ENCODE data around the gene GNA14.
A peak's percentile ranks its signal among the peaks of the same experiment; 100 is the strongest.

GNA14 gene

GRCh38 chr9:77649109-77649812 is 1.1 kb upstream of the GNA14 start:
- Histone ChIP-seq H3K9me3 (ENCODE audit: insufficient read depth, low read length) (no peaks in the 10 kb centered on the region), H3K36me3 (replicated peaks; ENCODE audit: low read depth, low read length) (no peaks in the 10 kb centered on the region), H3K4me1 (ENCODE audit: low read length) (no peaks in the 10 kb centered on the region), H3K4me3 (ENCODE audit: low read length) (no peak overlapping the region), H3K79me2 (ENCODE audit: low read length) (no peaks in the 10 kb centered on the region), H3K27ac (ENCODE audit: low read length) (no peak overlapping the region), H2AFZ (ENCODE audit: low read depth, low read length) (no peak overlapping the region), H3K27me3 (ENCODE audit: low read depth, low read length) (no peaks in the 10 kb centered on the region; the same call in 1 of the 2 replicates), H4K20me1 (ENCODE audit: insufficient read depth, low read length) (no peaks in the 10 kb centered on the region), H3K4me2 (ENCODE audit: low read length) (no peak overlapping the region), H3K9ac (ENCODE audit: low read length) (no peak overlapping the region)
- peak; percentile 49 for TF ChIP-seq CTCF (IDR thresholded peaks at IDR 0.05; ENCODE audit: low read depth, low read length)
- no peak for TF ChIP-seq EZH2phosphoT487 (IDR thresholded peaks at IDR 0.05; ENCODE audit: low read depth)

- no peak for TF ChIP-seq EZH2phosphoT487 (IDR thresholded peaks at IDR 0.05; ENCODE audit: low read depth)
- no peak for TF ChIP-seq CTCF (IDR thresholded peaks at IDR 0.05; ENCODE audit: low read depth, low read length)
- Histone ChIP-seq H3K27ac (ENCODE audit: low read length) (no peak overlapping the region), H3K9me3 (ENCODE audit: insufficient read depth, low read length) (no peaks in the 10 kb centered on the region), H3K79me2 (ENCODE audit: low read length) (no peaks in the 10 kb centered on the region), H3K27me3 (ENCODE audit: low read depth, low read length) (no peaks in the 10 kb centered on the region; the same call in 1 of the 2 replicates), H3K36me3 (replicated peaks; ENCODE audit: low read depth, low read length) (no peaks in the 10 kb centered on the region), H3K9ac (ENCODE audit: low read length) (no peak overlapping the region), H3K4me2 (ENCODE audit: low read length) (no peak overlapping the region), H2AFZ (ENCODE audit: low read depth, low read length) (no peak overlapping the region), H3K4me1 (ENCODE audit: low read length) (no peaks in the 10 kb centered on the region), H3K4me3 (ENCODE audit: low read length) (no peak overlapping the region), H4K20me1 (ENCODE audit: insufficient read depth, low read length) (no peaks in the 10 kb centered on the region)
These were observed 572 bp downstream of the GNA14 start for GRCh38 chr9:77647267-77648233.

GRCh38 chr9:77643871-77644270 is 4.3 kb downstream of the GNA14 start:
- no peak overlapping the region for H3K9ac ChIP-seq (ENCODE audit: low read length)
- no peaks in the 10 kb centered on the region for H3K9me3 ChIP-seq (ENCODE audit: insufficient read depth, low read length)
- no peaks in the 10 kb centered on the region for H3K4me1 ChIP-seq (ENCODE audit: low read length)
- no peak overlapping the region for H2AFZ ChIP-seq (ENCODE audit: low read depth, low read length)
- no peaks in the 10 kb centered on the region for H3K36me3 ChIP-seq (replicated peaks; ENCODE audit: low read depth, low read length)
- no peaks in the 10 kb centered on the region for H4K20me1 ChIP-seq (ENCODE audit: insufficient read depth, low read length)
- H3K4me2 ChIP-seq (ENCODE audit: low read length), result no peak overlapping the region
- H3K27ac ChIP-seq (ENCODE audit: low read length), result no peak overlapping the region
- no peak overlapping the region for H3K4me3 ChIP-seq (ENCODE audit: low read length)
- H3K79me2 ChIP-seq (ENCODE audit: low read length), result no peaks in the 10 kb centered on the region
- TF ChIP-seq EZH2phosphoT487 (IDR thresholded peaks at IDR 0.05; ENCODE audit: low read depth) (no peak), CTCF (IDR thresholded peaks at IDR 0.05; ENCODE audit: low read depth, low read length) (no peak)
- peaks cover 20% of the 10 kb centered on the region for H3K27me3 ChIP-seq (ENCODE audit: low read depth, low read length)
